AG04449 (cell line): ENCODE results near the gene C22orf39.
A peak's percentile ranks its signal among the peaks of the same experiment; 100 is the strongest.

Experiments used
- CTCF ChIA-PET: fragments of 350-600 bp; formaldehyde crosslinking; extraction: SDS; loops from one replicate; lab custom pipeline; 2021; ENCODE audit warnings: antibody characterized with exemption; lab: Yijun Ruan, JAX
- POLR2A ChIA-PET: fragments of 400-600, 350-600 bp; formaldehyde crosslinking; extraction: SDS; loops from one replicate; lab custom pipeline; 2020; ENCODE audit warnings: antibody characterized with exemption, inconsistent platforms; lab: Yijun Ruan, JAX
- DNase-seq: peaks from one replicate; pipeline ENCODE4 v3.0.0-alpha.2; 2010; ENCODE audit warnings: low read depth, low spot score
- H3K4me3 ChIP-seq: 2 replicates; pipeline ENCODE4 v1.5.1; 2011; ENCODE audit warnings: low read depth, mild to moderate bottlenecking, control low read depth, low read length
- TF ChIP-seq, protein P1 (sequence below): IDR thresholded peaks from one replicate; pipeline ENCODE4 v1.5.1; 2011; ENCODE audit warnings: mild to moderate bottlenecking, moderate library complexity, low read length, control low read depth, inconsistent platforms; ENCODE audit not compliant: insufficient read depth; ENCODE audit errors: missing control alignments

C22orf39 gene

GRCh38 chr22:19478901-19479354 lies 31.4 kb upstream of the C22orf39 start, which contains the start of gene UFD1:
UFD1 (minus strand) TSS chr22:19479193; CDS start chr22:19479085, 108 bp downstream.
- ChIA-PET CTCF (interaction anchor here (1.0 to 3.2 kb wide), 4 partner anchors 17 to 338 kb away, joined by 3 to 19 read pairs (median 3); no protein-coding TSS in a partner anchor), POLR2A (interaction anchor here (1.0 to 1.3 kb wide), 2 partner anchors 47 to 334 kb away, joined by 4 to 6 read pairs; partner anchors contain the start of genes ESS2, HIRA and MRPL40)
- TF ChIP-seq, protein P1, sequence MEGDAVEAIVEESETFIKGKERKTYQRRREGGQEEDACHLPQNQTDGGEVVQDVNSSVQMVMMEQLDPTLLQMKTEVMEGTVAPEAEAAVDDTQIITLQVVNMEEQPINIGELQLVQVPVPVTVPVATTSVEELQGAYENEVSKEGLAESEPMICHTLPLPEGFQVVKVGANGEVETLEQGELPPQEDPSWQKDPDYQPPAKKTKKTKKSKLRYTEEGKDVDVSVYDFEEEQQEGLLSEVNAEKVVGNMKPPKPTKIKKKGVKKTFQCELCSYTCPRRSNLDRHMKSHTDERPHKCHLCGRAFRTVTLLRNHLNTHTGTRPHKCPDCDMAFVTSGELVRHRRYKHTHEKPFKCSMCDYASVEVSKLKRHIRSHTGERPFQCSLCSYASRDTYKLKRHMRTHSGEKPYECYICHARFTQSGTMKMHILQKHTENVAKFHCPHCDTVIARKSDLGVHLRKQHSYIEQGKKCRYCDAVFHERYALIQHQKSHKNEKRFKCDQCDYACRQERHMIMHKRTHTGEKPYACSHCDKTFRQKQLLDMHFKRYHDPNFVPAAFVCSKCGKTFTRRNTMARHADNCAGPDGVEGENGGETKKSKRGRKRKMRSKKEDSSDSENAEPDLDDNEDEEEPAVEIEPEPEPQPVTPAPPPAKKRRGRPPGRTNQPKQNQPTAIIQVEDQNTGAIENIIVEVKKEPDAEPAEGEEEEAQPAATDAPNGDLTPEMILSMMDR, result no peak
- DNase-seq, result no peak
- peak within 1 kb of the TSS; percentile 95 for H3K4me3 ChIP-seq

GRCh38 chr22:19478045-19478900 lies 30.8 kb upstream of the C22orf39 start:
- ChIA-PET POLR2A (no interaction called here), CTCF (interaction anchor here (0.7 to 3.2 kb wide), 9 partner anchors 13 to 337 kb away, joined by 3 to 19 read pairs (median 3); no protein-coding TSS in a partner anchor)
- TF ChIP-seq, protein P1, result no peak
- H3K4me3 ChIP-seq, result peak overlapping the region; percentile 95
- DNase-seq, result no peak

DNA sequence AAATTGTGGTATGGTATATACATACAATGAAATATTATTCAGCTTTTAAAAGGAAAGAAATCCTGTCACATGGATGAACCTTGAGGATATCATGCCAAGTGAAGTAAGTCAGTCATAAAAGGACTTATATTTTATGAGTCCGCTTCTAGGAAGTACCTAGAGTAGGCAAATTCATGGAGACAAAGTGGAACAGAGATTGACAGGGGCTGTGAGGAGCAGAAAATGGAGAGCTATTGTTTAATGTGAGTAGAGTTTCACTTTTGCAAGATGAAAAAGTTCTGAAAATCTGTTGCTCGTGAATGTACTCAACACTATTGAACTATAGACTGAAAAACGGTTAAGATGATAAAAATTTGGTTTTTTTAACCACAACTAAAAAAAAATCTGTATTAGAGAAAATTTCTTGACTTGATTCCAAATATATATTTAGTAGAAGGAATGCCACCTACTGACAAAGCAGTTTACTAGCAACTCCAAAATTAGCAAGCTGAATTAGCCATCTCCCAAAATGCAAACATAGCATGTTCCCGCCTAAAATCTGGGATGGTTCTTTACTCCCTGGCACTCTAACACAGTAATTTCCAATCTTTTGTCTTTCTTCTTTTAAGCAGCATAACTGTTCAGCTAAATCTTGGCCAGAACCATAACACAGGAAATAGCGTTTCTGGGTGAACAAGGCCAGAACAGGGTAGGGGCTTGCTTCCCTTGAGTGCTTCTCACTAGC lies 30.0 kb upstream of the C22orf39 start:
- ChIA-PET POLR2A (no interaction called here), CTCF (interaction anchor here (0.7 to 3.2 kb wide), 11 partner anchors 9 to 523 kb away, joined by 3 to 19 read pairs (median 3); no protein-coding TSS in a partner anchor)
- no peak for DNase-seq
- H3K4me3 ChIP-seq, result peak overlapping the region; percentile 95
- TF ChIP-seq, protein P1, result no peak

DNA sequence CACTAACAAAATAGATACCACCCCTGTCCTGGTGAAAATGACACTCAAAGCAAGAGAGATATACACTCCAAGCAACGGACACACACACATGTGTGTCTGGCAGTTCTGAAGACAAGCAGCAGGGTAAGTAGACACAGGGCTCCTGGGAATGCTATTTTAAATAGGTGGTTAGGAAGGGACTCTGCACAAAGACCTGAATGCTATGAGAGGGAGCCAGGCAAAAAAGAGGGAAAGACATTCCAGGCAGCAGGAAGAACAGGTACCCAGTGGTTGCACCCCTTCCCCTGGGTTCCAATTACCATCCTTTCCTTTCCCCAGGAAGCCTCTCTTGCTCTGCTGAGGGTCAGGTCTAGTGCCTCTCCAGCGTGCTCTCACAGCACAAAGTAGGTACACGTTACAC lies 28.5 kb upstream of the C22orf39 start:
- TF ChIP-seq, protein P1, result no peak
- H3K4me3 ChIP-seq, result no peak overlapping the region
- ChIA-PET CTCF (interaction anchor here (1.5 to 2.1 kb wide), 3 partner anchors 11 to 176 kb away, joined by 8 to 10 read pairs (median 10); no protein-coding TSS in a partner anchor), POLR2A (no interaction called here)
- DNase-seq, result no peak

DNA sequence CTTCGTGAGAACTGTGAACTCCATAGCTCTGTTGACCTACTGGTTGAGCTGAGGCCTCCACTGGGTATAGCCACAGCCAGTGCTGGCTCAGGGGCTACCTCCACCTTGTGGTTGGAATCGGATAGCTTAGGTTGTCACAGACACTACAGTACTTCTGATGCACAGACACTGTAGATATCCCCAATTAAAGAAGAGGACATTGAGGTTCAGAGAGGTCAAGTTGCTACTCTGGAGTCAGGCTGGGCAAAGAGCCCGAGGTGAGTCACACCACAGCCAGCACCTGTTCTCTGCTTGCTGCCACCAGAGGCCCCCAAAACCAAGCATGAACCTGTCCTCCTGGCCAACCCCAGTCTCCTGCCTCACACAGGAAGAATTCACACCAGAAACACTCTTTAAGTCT lies 26.1 kb upstream of the C22orf39 start:
- CTCF ChIA-PET, result interaction anchor here (0.9 to 2.8 kb wide), 6 partner anchors 9 to 329 kb away, joined by 3 to 17 read pairs (median 4); partner anchors contain the start of gene ESS2
- no peak overlapping the region for H3K4me3 ChIP-seq
- TF ChIP-seq, protein P1, result no peak
- POLR2A ChIA-PET, result interaction anchor here (1.5 kb wide), 1 partner anchor 10 kb away, joined by 3 read pairs; no protein-coding TSS in a partner anchor
- DNase-seq, result no peak
